Fibroblast of pulmonary artery (primary cell): ENCODE data around the gene ZFR.
"Not testable (repeated sequence)": the region's sequence is repeated elsewhere in the genome, so short reads cannot be mapped to it uniquely, and the experiment has no call there.

Experiments used
- DNase-seq: peaks from one replicate; pipeline ENCODE4 v3.0.0-alpha.2; 2010; ENCODE audit warnings: low read depth
- H3K4me3 ChIP-seq: replicated peaks from 2 replicates; pipeline ENCODE4 v1.5.1; 2011; ENCODE audit warnings: low read depth, mild to moderate bottlenecking, control low read depth, low read length, moderate library complexity
- CTCF ChIP-seq: IDR thresholded peaks from 2 replicates; pipeline ENCODE4 v1.5.1; 2011; ENCODE audit warnings: mild to moderate bottlenecking, control low read depth, low read length, inconsistent platforms; ENCODE audit errors: missing control alignments

ZFR gene

GRCh38 chr5:32462618-32463017, 18.1 kb upstream of the ZFR start:
- no peak for TF ChIP-seq CTCF
- no peak overlapping the region for H3K4me3 ChIP-seq
- peak; percentile 11 for DNase-seq

GRCh38 chr5:32461441-32462120, 17.0 kb upstream of the ZFR start:
- no peak overlapping the region for H3K4me3 ChIP-seq
- no peak for DNase-seq
- no peak for TF ChIP-seq CTCF

GRCh38 chr5:32460702-32461101, 16.2 kb upstream of the ZFR start:
- TF ChIP-seq CTCF, result no peak
- DNase-seq, result no peak
- no peak overlapping the region for H3K4me3 ChIP-seq

GRCh38 chr5:32458880-32459495, 14.4 kb upstream of the ZFR start:
- no peak for TF ChIP-seq CTCF
- no peak for DNase-seq
- H3K4me3 ChIP-seq, result no peak overlapping the region

GRCh38 chr5:32455311-32455710, 10.8 kb upstream of the ZFR start:
- DNase-seq, result no peak
- TF ChIP-seq CTCF, result no peak
- no peak overlapping the region for H3K4me3 ChIP-seq

- DNase-seq, result no peak
- H3K4me3 ChIP-seq, result no peak overlapping the region
- TF ChIP-seq CTCF, result no peak
Observed at GRCh38 chr5:32454821-32455220, 10.3 kb upstream of the ZFR start.

GRCh38 chr5:32453916-32454315, 9.4 kb upstream of the ZFR start:
- H3K4me3 ChIP-seq, result no peak overlapping the region
- TF ChIP-seq CTCF, result no peak
- DNase-seq, result no peak

- not testable (repeated sequence) for H3K4me3 ChIP-seq, DNase-seq
Observed at GRCh38 chr5:32452316-32452715, 7.8 kb upstream of the ZFR start.
